IPS-18a (cell line): Measurements from ENCODE around the gene SURF2.
"Not testable (repeated sequence)": the region's sequence is repeated elsewhere in the genome, so short reads cannot be mapped to it uniquely, and the experiment has no call there.

Experiments used
- H3K27ac ChIP-seq: one replicate; pipeline ENCODE4 v1.5.1; 2013; ENCODE audit warnings: low read length
- H3K27me3 ChIP-seq: one replicate; pipeline ENCODE4 v1.6.1; 2013; ENCODE audit warnings: mild to moderate bottlenecking, low read length; ENCODE audit not compliant: control insufficient read depth, insufficient read depth
- H3K36me3 ChIP-seq: one replicate; pipeline ENCODE4 v1.6.1; 2013; ENCODE audit warnings: low read depth, low read length; ENCODE audit not compliant: control insufficient read depth
- H3K4me1 ChIP-seq: one replicate; pipeline ENCODE4 v1.6.1; 2013; ENCODE audit warnings: low read depth, low read length; ENCODE audit not compliant: control insufficient read depth
- H3K4me3 ChIP-seq: one replicate; pipeline ENCODE4 v1.5.1; 2013; ENCODE audit warnings: low read length
- H3K9ac ChIP-seq: one replicate; pipeline ENCODE4 v1.6.1; 2013; ENCODE audit warnings: mild to moderate bottlenecking, low read length, moderate library complexity
- H3K9me3 ChIP-seq: one replicate; pipeline ENCODE4 v1.6.1; 2013; ENCODE audit warnings: low read depth, low read length; ENCODE audit not compliant: control insufficient read depth

Gene SURF2

GRCh38 chr9:133383438-133383837, 27.1 kb downstream of the SURF2 start:
- Histone ChIP-seq H3K27ac (no peak overlapping the region), H3K4me1 (no peaks in the 10 kb centered on the region), H3K9me3 (no peaks in the 10 kb centered on the region), H3K27me3 (peaks cover 4% of the 10 kb centered on the region), H3K4me3 (no peak overlapping the region), H3K9ac (no peak overlapping the region), H3K36me3 (no peaks in the 10 kb centered on the region)

- H3K9ac ChIP-seq, result no peak overlapping the region
- H3K27me3 ChIP-seq, result no peaks in the 10 kb centered on the region
- H3K27ac ChIP-seq, result no peak overlapping the region
- H3K9me3 ChIP-seq, result no peaks in the 10 kb centered on the region
- H3K36me3 ChIP-seq, result no peaks in the 10 kb centered on the region
- H3K4me3 ChIP-seq, result no peak overlapping the region
- no peaks in the 10 kb centered on the region for H3K4me1 ChIP-seq
These were observed 28.5 kb downstream of the SURF2 start for GRCh38 chr9:133384736-133385321.

- no peaks in the 10 kb centered on the region for H3K27me3 ChIP-seq
- H3K4me3 ChIP-seq, result no peak overlapping the region
- no peak overlapping the region for H3K27ac ChIP-seq
- H3K36me3 ChIP-seq, result no peaks in the 10 kb centered on the region
- H3K9me3 ChIP-seq, result no peaks in the 10 kb centered on the region
- no peak overlapping the region for H3K9ac ChIP-seq
- H3K4me1 ChIP-seq, result no peaks in the 10 kb centered on the region
These were observed 29.1 kb downstream of the SURF2 start for GRCh38 chr9:133385452-133385851.

GRCh38 chr9:133386338-133386737, 30.0 kb downstream of the SURF2 start:
- H3K4me1 ChIP-seq, result no peaks in the 10 kb centered on the region
- no peaks in the 10 kb centered on the region for H3K9me3 ChIP-seq
- H3K27ac ChIP-seq, result no peak overlapping the region
- H3K4me3 ChIP-seq, result no peak overlapping the region
- no peak overlapping the region for H3K9ac ChIP-seq
- H3K36me3 ChIP-seq, result no peaks in the 10 kb centered on the region
- H3K27me3 ChIP-seq, result no peaks in the 10 kb centered on the region

GRCh38 chr9:133387680-133388079, 31.3 kb downstream of the SURF2 start:
- no peaks in the 10 kb centered on the region for H3K9me3 ChIP-seq
- H3K27ac ChIP-seq, result no peak overlapping the region
- no peak overlapping the region for H3K4me3 ChIP-seq
- no peak overlapping the region for H3K9ac ChIP-seq
- no peaks in the 10 kb centered on the region for H3K27me3 ChIP-seq
- no peaks in the 10 kb centered on the region for H3K4me1 ChIP-seq
- no peaks in the 10 kb centered on the region for H3K36me3 ChIP-seq

GRCh38 chr9:133389025-133389557, 32.7 kb downstream of the SURF2 start:
- Histone ChIP-seq H3K9ac (no peak overlapping the region), H3K27me3 (no peaks in the 10 kb centered on the region), H3K9me3 (no peaks in the 10 kb centered on the region), H3K27ac (no peak overlapping the region), H3K4me1 (no peaks in the 10 kb centered on the region), H3K4me3 (no peak overlapping the region), H3K36me3 (no peaks in the 10 kb centered on the region)

- Histone ChIP-seq H3K27ac (no peak overlapping the region), H3K9ac (no peak overlapping the region), H3K36me3 (no peaks in the 10 kb centered on the region), H3K4me1 (no peaks in the 10 kb centered on the region), H3K27me3 (no peaks in the 10 kb centered on the region), H3K4me3 (no peak overlapping the region), H3K9me3 (no peaks in the 10 kb centered on the region)
These were observed 33.2 kb downstream of the SURF2 start for GRCh38 chr9:133389562-133389961.

GRCh38 chr9:133390713-133391112, 34.4 kb downstream of the SURF2 start:
- H3K27ac ChIP-seq, result no peak overlapping the region
- H3K4me1 ChIP-seq, result no peaks in the 10 kb centered on the region
- H3K9ac ChIP-seq, result no peak overlapping the region
- H3K27me3 ChIP-seq, result no peaks in the 10 kb centered on the region
- no peak overlapping the region for H3K4me3 ChIP-seq
- H3K36me3 ChIP-seq, result no peaks in the 10 kb centered on the region
- H3K9me3 ChIP-seq, result no peaks in the 10 kb centered on the region

- not testable (repeated sequence) for H3K4me1 ChIP-seq, H3K9me3 ChIP-seq, H3K36me3 ChIP-seq, H3K9ac ChIP-seq, H3K27ac ChIP-seq, H3K4me3 ChIP-seq, H3K27me3 ChIP-seq
These were observed 35.1 kb downstream of the SURF2 start for GRCh38 chr9:133391449-133391848.

GRCh38 chr9:133392308-133392707, 36.0 kb downstream of the SURF2 start:
- H3K4me1 ChIP-seq, H3K27me3 ChIP-seq, H3K9ac ChIP-seq, H3K36me3 ChIP-seq, H3K4me3 ChIP-seq, H3K9me3 ChIP-seq, H3K27ac ChIP-seq: not testable (repeated sequence)

- Histone ChIP-seq H3K27me3 (no peaks in the 10 kb centered on the region), H3K36me3 (no peaks in the 10 kb centered on the region), H3K4me3 (no peak overlapping the region), H3K9me3 (no peaks in the 10 kb centered on the region), H3K27ac (no peak overlapping the region), H3K9ac (no peak overlapping the region), H3K4me1 (no peaks in the 10 kb centered on the region)
These were observed 37.0 kb downstream of the SURF2 start for GRCh38 chr9:133393399-133393798.

- Histone ChIP-seq H3K27me3 (no peaks in the 10 kb centered on the region), H3K4me1 (no peaks in the 10 kb centered on the region), H3K9ac (no peak overlapping the region), H3K9me3 (no peaks in the 10 kb centered on the region), H3K27ac (no peak overlapping the region), H3K36me3 (no peaks in the 10 kb centered on the region), H3K4me3 (no peak overlapping the region)
These were observed 38.4 kb downstream of the SURF2 start for GRCh38 chr9:133394687-133395271.
